Left ventricle myocardium inferior (tissue), 1 donor: ENCODE results near the gene AIMP1. TPM values are rescaled to one million over a fixed set of nuclear protein-coding genes. Genes with fewer than 3 reads are reported as not detected.
A peak's percentile ranks its signal among the peaks of the same experiment; 100 is the strongest.

Experiments
- DNase-seq: peaks from one replicate; pipeline ENCODE4 v3.0.0-alpha.2; 2020
- H3K27ac ChIP-seq: fragments of 200-600 bp; replicated peaks from 2 replicates; pipeline ENCODE4 v1.8.0; 2021
- H3K27me3 ChIP-seq: fragments of 200-600 bp; 2 replicates; pipeline ENCODE4 v1.8.0; 2021; ENCODE audit warnings: low read depth
- H3K36me3 ChIP-seq: fragments of 200-600 bp; 2 replicates; pipeline ENCODE4 v1.8.0; 2021
- H3K4me1 ChIP-seq: fragments of 200-600 bp; 2 replicates; pipeline ENCODE4 v1.8.0; 2021
- H3K4me3 ChIP-seq: fragments of 200-600 bp; 2 replicates; pipeline ENCODE4 v1.8.0; 2021; ENCODE audit warnings: mild to moderate bottlenecking, moderate library complexity
- H3K9me3 ChIP-seq: fragments of 200-600 bp; replicated peaks from 2 replicates; pipeline ENCODE4 v1.8.0; 2021
- intact Hi-C: fragments of 100-400 bp; cut with micrococcal nuclease; formaldehyde crosslinking; loops from one replicate; pipeline ENCODE4 v1.11.0; 2022
- total RNA-seq: library from RNA; stranded (reverse); fragmentation: NEBNext Ultra II Directional; extraction: Animal tissue kit (Norgen Biotek cat#: 25700); gene quantifications from one replicate; pipeline ENCODE4 v1.2.1, GENCODE V29; 2021
- TF ChIP-seq, protein P1 (sequence below): fragments of 200-600 bp; IDR thresholded peaks from 2 replicates; pipeline ENCODE4 v1.8.0; 2021; ENCODE audit warnings: antibody characterized with exemption, mild to moderate bottlenecking, borderline replicate concordance
- donor health status: DM: no; HTN: yes; CAD: no; lungs with severe emphysema.

AIMP1 gene
- total RNA-seq, 1 donor from 2014 or later, result 36.4 TPM

- H3K27ac ChIP-seq, result no peak overlapping the region
- peaks cover 25% of the 10 kb centered on the region for H3K36me3 ChIP-seq
- TF ChIP-seq, protein P1, sequence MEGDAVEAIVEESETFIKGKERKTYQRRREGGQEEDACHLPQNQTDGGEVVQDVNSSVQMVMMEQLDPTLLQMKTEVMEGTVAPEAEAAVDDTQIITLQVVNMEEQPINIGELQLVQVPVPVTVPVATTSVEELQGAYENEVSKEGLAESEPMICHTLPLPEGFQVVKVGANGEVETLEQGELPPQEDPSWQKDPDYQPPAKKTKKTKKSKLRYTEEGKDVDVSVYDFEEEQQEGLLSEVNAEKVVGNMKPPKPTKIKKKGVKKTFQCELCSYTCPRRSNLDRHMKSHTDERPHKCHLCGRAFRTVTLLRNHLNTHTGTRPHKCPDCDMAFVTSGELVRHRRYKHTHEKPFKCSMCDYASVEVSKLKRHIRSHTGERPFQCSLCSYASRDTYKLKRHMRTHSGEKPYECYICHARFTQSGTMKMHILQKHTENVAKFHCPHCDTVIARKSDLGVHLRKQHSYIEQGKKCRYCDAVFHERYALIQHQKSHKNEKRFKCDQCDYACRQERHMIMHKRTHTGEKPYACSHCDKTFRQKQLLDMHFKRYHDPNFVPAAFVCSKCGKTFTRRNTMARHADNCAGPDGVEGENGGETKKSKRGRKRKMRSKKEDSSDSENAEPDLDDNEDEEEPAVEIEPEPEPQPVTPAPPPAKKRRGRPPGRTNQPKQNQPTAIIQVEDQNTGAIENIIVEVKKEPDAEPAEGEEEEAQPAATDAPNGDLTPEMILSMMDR, result no peak
- no peaks in the 10 kb centered on the region for H3K9me3 ChIP-seq
- peaks cover 15% of the 10 kb centered on the region for H3K4me1 ChIP-seq
- DNase-seq, result no peak
- H3K4me3 ChIP-seq, result no peak overlapping the region
- H3K27me3 ChIP-seq, result no peaks in the 10 kb centered on the region
- intact Hi-C loops, result no loop called here
These were observed 30.8 kb downstream of the AIMP1 start for GRCh38 chr4:106347167-106347566.

GRCh38 chr4:106351016-106351415 lies 34.7 kb downstream of the AIMP1 start:
- H3K36me3 ChIP-seq, result peaks cover 25% of the 10 kb centered on the region
- TF ChIP-seq, protein P1, result no peak
- no peak overlapping the region for H3K4me3 ChIP-seq
- H3K27ac ChIP-seq, result no peak overlapping the region
- peaks cover 6% of the 10 kb centered on the region for H3K4me1 ChIP-seq
- DNase-seq, result no peak
- H3K9me3 ChIP-seq, result no peaks in the 10 kb centered on the region
- intact Hi-C loops, result no loop called here
- H3K27me3 ChIP-seq, result no peaks in the 10 kb centered on the region

DNA sequence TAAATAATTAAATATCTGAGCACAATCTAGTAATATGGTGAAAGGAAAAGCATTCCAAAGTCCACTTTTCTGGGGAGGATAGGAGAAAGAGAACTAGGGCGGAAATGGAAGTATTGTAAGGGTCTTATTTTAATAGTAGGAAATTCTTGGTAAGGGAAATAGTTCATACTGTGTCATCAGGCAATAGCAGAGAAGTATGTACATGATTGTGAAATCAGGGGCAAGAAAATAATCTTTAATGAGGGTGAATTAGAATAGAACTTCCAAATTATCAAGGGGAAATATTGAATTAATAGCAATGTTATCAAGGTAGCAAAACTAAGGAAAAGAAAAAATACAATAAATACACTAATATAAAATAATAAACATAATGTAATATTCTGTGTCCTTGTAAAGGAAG lies 37.4 kb downstream of the AIMP1 start:
- TF ChIP-seq, protein P1, result no peak
- no peak overlapping the region for H3K4me3 ChIP-seq
- no peak overlapping the region for H3K27ac ChIP-seq
- H3K4me1 ChIP-seq, result peaks cover 6% of the 10 kb centered on the region
- intact Hi-C loops, result no loop called here
- H3K27me3 ChIP-seq, result no peaks in the 10 kb centered on the region
- peaks cover 8% of the 10 kb centered on the region for H3K36me3 ChIP-seq
- DNase-seq, result no peak
- no peaks in the 10 kb centered on the region for H3K9me3 ChIP-seq

GRCh38 chr4:106355193-106355592 lies 38.8 kb downstream of the AIMP1 start:
- TF ChIP-seq, protein P1, result no peak
- no peaks in the 10 kb centered on the region for H3K9me3 ChIP-seq
- H3K4me3 ChIP-seq, result peak overlapping the region; percentile 49
- peaks cover 6% of the 10 kb centered on the region for H3K4me1 ChIP-seq
- H3K27ac ChIP-seq, result peak overlapping the region; percentile 32
- no peaks in the 10 kb centered on the region for H3K27me3 ChIP-seq
- intact Hi-C loops, result no loop called here
- H3K36me3 ChIP-seq, result peaks cover 2% of the 10 kb centered on the region
- DNase-seq, result no peak

GRCh38 chr4:106358899-106359298 lies 42.5 kb downstream of the AIMP1 start:
- intact Hi-C loops, result no loop called here
- no peaks in the 10 kb centered on the region for H3K9me3 ChIP-seq
- H3K27ac ChIP-seq, result no peak overlapping the region
- peaks cover 6% of the 10 kb centered on the region for H3K4me1 ChIP-seq
- no peak overlapping the region for H3K4me3 ChIP-seq
- H3K27me3 ChIP-seq, result no peaks in the 10 kb centered on the region
- H3K36me3 ChIP-seq, result no peaks in the 10 kb centered on the region
- no peak for DNase-seq
- TF ChIP-seq, protein P1, result no peak
